HG02884 (cell line): ENCODE measurements around the gene IFI16.

Source experiments
- ATAC-seq: cut with Tn5 transposase; IDR thresholded peaks from one replicate; pipeline ENCODE4 v1.9.1; 2021; ENCODE audit warnings: mild to moderate bottlenecking, moderate library complexity; ENCODE audit not compliant: unreplicated experiment

Gene IFI16

DNA sequence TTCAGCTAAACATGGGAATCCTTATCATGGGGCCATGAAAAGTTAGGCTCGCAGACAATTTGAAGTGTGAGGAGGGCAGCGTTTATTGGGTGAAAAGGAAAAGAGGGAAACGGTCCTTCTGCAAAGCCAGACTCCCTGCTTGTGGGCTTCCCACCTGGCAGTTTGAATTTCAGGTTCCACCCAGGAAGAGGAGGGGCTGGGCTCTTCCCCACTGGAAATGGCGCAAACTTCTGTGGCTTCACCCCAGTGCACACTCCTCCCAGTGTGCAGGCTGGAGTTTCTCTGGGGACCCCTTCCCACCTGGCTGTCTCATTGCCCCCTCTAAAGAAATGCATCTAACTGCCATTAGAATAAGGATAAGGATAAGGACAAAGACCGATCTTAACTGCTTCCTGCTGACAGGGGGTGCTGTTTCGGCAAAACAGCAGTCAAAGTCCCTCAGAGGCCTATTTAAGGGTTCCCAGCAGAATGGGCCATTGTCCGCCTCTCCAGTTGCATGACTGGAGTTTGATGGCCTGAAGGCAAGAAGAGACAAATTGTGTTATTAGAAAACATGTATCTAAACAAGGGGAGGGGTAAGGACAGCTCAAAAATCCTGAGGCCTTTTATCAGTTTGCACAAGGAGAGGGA is 46.5 kb downstream of the IFI16 start:
- no peak for ATAC-seq

DNA sequence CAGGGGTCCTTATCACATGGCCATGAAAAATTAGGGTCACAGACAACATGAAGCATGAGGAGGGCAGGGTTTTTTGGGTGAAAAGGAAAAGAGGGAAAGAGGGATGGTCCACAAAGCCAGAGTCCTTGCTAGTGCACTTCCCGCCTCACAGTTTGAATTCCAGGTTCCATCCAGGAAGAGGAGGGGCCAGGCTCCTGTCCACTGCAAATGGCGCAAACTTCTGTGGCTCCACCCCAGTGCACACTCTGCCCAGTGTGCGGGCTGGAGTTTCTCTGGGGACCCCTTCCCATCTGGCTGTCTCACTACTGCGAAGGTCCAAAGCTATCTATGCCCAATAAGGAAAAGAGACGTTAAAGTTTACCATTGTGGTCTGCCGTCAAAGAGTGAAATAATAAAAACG is 49.0 kb downstream of the IFI16 start:
- no peak for ATAC-seq

DNA sequence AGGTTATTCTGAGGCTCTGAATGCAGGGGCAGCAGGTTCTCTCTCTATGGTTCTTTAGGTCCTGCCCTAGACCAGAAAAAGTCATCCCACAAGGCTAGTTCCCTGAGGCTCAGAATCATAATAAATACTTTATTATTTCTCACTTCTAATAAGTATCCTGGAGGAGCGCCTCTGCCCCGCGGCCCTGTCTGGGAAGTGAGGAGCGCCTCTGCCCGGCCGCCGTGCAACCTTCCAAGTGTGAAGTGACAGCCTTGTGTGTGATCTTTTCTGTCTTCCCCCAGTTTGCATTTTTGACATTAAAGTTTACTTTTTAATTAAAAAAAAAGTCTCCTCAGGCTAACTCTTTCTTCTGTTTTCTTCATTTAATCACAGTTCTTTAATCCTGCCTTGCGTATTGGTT is 55.4 kb downstream of the IFI16 start:
- no peak for ATAC-seq

DNA sequence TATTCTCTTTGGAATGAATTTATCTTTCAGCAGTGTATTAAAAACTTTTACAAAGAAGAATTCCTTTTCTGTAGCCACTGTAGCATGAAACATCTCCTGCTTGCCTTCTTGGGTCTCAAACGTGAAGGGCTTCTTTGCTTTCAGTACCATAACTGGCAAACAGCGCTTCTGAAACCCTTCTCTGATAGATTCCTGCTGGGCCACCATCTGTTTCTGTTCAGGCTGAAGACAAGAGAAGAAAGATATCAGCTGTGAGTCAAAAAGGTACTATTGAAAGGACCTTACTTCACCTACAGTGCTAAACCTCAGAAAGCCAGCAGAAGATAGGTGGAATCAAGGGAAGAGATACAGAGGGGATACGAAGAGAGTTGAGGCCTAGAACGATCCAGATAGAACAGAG is 56.4 kb downstream of the IFI16 start:
- no peak for ATAC-seq

DNA sequence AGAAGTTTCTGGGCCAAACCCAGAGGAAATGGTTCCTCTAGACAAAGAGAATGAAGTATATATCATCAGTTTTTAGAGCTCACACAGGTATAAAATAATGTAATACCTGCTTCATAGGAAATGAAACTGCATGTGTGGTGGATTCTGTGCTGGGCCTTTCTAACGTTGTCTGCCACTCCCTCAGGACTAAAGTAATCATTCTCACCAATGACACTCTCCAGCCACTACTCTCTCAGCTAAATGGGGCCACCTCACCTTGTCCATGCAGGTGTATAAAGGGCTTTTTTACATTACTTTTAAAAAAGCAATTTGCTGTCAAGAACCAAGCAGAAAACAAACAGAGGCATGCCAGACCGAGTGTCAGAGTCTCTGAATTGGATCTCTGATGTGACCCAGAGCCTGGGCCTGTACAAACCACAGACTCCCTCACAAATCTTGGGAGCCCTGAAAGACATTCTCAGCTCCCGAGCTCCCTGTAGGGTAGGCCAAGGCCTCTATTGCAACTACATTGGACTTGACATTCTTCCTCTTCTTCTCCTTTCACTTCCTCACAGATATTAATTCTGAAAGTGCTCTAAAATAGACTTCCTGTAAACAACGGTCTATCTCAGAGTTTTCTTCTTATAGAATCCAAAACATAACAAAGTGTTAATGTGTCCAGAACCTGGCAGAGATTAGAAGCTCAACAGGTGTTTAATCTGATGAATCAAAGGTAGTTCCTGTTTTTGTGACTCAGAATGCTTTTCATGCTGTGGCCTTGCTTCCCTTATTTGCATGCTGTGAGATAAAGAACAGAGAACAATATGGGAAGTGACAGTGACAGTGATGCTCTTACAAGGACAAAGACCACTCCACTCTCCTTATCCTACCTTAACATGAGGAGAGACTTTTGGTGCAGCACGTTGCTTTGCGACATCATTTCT is 58.3 kb downstream of the IFI16 start:
- ATAC-seq = peak; percentile 84

DNA sequence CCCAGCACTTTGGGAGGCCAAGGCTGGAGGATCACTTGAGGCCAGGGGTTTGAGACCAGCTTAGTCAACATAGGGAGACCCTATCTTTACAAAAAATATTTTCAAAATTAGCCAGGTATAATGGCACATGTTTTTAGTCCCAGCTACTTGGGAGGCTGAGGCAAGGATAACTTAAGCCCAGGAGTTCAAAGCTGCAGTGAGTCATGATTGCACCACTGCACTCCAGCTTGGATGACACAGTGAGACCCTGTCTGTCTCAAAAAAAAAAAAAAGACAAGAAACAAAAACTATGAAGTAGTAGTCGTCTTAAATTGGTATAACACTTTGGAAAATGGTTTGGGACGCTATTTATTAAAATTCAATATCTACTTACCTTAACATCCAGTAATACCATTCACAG is 59.2 kb downstream of the IFI16 start:
- no peak for ATAC-seq

DNA sequence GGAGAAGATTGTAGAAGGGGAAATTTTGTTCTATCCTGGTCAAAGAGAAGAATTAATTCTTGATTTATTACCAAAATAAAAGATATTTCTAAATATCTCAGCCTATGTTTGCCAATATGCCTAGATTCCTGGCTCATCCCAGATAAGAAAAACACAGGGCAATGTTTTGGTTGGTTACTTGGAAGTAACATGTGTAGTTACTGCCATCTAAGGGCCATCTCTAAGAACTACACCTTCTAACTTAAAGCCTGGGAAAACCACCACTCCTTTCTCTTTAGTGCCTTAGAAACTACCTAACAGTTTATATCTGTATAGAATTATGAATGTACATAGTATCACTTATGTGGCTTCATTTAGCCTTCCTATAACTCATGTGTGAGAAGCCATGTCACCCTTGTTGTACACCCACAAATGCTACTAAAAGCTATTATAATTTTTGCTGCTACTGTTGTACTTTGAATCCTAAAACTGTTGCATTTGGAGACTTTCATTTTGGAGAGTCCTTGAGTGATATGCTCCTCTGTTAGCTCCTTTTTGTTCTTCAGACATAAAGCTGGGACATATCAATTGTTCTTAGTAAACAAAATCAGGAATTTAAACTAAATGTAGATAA is 62.4 kb downstream of the IFI16 start:
- ATAC-seq = no peak

DNA sequence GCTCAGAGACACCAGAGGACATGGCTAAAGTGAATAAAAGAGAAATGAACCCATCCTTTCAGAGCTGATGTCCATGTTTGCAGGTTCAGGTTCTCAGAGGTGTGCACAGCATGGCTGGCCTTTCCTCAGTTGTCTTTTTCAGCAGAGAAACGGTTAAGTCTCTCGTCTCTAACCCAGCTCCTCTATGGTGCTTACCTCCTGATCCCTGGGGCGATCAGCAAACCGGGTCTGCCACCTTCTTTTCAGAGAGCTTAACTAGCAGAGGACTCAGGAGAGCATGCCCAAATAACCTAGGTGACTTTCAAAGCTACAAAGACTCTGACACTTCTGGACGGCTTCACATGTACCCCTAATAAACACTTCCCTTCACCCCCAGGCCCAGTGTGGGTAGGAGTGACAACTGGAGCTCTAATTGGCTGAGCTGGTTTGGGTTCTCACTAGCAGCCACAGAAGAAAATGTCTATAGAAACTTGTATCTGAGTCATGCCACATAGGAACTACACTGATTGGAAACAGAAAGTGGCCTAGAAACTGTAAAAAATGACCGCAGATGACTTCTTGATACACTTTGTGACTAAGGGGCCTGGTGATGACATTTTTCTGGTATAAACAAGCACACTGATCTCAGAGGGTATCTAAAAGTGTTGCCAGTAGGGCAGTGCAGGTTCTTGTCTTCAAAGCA is 66.9 kb downstream of the IFI16 start, which contains the start of gene AIM2:
Gene AIM2 (minus strand): TSS at position 329 of the 682 bp plus-strand sequence. CDS start 3,267 bp downstream, outside the sequence.
- ATAC-seq = peak; percentile 80

DNA sequence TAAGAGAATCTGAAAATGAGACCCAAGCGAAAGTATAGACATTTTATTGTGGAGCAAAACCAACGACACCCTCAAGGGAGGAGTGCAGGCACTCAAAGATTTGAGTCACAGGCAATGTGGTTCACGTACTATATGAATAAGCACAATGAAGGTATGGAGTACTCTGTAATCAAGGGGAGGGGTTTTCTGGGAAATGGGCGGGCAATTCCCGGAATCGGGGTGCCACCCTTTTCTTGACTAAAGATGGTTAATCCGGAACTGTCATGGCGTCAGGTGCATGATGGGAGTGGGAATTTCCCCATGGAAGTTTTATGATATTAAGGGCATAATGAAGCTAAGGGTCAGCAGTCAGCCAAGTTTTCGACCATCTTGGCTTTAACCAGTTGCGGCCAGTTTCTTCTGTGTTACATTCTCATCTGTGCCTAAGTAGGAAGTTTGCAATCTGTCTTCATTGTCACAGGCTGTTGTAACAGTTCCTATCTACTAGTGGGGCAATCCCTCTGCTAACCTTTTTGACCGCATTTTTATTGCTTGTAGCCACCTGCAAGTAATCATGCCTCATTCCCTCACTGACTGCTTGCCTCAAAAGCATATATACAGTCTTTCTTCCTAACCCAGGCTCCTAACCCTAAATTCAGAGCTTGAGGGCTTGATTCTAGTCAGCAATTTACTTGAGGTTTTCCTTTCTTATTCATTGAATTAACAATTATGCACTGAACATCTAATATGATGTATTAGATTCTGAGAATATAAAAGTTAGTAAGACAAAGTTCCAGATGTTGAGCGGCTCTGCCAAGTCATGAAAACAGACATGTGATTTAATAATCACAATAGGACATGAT is 67.6 kb downstream of the IFI16 start:
- peak; percentile 73 for ATAC-seq

DNA sequence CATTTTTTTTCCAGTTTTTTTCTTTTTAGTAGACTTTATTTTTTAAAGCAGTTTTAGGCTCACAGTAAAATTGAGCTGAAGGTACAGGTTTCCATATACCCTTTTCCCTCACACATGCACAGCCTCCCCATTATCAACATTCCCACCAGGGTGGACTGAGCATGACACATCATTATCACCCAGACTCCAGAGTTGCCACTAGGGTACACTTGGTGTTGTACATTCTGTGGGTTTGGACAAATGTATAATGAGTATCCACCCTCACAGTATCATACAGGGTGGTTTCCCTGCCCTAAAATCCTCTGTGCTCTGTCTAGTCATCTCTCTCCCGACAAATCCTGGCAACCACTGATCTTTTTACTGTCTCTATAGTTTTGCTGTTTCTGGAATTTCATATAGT is 69.8 kb downstream of the IFI16 start:
- ATAC-seq = no peak

DNA sequence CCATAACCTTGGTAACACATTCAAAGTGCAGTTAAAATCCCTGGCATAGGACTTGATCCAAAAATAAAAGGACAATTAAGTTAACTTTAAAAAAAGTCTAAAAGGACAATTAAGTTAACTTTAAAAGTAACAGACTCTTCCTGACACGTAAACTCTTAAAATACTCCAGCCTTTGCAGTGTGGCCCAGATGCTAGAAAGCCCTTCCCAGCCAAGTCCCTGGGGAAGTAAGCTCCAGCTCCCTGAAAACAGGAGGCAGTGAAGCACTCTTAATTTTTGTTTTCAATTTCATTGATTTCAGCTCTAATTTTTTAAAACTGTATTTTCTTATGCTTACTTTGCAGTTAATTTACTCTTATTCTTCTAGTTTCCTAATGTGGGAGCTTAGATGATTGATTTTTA is 71.9 kb downstream of the IFI16 start:
- ATAC-seq = no peak

DNA sequence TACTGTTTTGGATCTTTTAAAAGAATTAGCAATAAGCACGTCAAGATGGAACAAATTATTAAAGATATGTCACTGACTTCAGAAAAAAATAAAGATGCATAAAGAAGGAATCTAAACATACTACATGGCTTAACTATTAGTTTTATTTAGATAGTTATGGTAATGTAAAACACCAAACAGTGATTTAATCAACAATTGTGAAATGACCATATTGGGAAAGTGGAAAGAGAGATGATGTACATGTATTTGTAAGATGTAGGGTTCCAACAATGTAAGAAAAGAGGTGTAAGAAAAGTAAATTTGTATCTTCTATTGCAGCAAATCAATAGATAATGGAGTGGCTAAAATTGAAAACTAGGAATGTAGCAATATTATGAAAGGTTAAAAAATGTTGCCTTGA is 73.3 kb downstream of the IFI16 start:
- ATAC-seq = no peak

DNA sequence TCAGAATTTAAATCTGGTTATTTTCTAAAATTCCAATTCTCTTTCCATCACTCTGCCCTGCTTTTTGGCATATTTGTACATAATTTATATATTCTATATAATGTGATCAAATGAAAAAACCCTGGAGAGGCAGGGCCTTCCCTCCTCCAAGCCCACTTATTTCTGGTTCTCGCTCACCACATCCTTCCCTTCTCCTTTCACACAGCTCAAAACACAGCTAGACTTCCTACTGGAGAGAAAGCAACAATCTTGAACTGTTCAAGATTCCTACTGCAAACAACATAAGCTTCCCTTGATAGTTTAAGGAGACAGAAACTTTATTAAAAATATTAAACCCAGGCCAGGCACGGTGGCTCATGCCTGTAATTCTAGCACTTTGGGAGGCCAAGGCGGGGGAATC is 74.4 kb downstream of the IFI16 start:
- no peak for ATAC-seq

DNA sequence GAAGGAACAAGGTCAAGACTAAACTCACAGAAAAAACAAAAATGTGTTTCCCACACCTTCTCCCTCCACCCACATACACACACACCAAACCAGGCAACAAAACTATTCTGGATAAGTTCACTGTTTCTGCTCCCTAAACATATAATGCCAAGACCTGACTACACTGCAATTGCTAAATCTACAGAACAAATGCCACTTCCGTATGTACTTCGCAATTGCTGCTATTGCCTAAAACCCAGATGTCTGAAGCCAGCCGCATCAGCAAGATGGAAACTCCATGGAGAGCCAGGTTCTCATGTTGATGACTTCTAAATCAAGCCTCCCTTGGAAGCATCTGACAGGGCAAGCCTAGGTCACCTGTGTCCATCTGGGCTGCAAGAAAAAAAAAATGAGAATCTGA is 75.2 kb downstream of the IFI16 start:
- no peak for ATAC-seq

DNA sequence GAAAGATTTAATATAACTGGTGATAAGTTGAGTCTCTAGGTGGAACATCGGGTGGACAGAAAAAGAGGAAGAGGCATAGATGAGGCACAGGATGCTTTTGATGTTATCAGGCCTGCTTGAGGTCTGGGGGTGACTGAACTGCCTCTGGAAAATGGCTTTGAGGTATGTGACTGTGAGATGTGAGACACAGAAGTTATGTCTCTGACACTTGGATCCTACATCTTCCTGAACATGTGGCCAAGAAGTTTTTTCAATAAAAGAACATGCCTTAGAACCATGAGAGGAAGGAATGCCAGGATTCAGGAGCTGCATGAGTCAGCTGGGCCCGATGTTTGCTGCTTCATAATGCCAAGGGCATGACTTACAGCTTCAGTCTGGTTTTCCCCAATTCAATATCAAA is 78.3 kb downstream of the IFI16 start:
- ATAC-seq = no peak

DNA sequence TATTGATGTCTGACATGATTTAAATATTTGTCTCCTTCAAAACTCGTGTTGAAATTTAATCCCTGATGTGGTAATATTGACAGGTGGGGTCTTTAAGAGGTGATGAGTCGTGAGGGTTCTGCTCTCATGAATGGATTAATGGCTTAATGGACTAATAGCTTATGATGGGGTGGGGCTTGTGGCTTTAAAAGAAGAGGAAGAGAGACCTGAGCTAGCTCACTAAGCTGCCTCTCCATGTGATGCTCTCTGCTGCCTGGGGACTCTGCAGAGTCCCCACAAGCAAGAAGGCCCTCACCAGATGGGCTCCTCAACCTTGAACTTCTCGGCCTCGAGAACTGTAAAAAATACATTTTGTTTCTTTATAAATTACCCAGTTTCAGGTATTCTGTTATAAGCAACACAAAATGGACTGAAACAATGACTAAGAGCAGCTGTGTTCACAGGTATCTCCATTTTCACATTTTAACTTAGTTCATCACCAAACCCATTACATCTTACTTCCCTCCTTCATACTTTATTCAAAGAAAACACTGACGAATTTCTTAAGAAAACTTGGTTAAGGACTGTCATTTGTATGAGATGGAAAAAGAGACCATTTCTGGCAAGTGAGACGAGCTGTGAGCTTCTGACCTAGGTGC is 79.0 kb downstream of the IFI16 start:
- ATAC-seq = no peak

DNA sequence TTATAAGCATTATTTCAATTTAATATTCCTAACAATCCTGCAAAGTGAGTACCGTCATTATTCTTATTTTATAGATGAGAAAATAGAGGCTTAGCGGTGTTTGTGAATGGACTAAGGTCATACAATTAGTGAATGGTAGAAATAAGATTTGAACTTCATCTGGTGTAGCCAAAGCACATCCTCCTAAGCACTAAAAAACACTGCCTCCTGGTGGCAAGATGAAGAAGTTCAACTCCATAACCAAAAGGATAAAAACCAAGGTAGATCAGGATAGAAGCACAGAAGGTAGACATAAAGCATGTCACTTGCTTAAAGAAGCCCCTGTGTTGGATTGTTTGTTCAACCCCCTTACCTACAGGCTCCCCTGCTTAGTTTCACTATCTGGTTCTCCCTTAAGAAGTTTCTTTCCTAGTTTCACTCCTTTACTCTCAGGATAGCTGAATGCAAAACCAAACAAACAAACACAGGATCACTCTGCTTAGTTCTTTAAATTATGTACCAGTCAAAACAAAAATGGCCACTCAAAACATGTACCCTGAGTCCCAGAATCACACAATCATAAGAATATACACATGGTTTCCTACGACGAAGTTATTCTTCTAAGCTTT is 79.6 kb downstream of the IFI16 start:
- ATAC-seq = no peak

DNA sequence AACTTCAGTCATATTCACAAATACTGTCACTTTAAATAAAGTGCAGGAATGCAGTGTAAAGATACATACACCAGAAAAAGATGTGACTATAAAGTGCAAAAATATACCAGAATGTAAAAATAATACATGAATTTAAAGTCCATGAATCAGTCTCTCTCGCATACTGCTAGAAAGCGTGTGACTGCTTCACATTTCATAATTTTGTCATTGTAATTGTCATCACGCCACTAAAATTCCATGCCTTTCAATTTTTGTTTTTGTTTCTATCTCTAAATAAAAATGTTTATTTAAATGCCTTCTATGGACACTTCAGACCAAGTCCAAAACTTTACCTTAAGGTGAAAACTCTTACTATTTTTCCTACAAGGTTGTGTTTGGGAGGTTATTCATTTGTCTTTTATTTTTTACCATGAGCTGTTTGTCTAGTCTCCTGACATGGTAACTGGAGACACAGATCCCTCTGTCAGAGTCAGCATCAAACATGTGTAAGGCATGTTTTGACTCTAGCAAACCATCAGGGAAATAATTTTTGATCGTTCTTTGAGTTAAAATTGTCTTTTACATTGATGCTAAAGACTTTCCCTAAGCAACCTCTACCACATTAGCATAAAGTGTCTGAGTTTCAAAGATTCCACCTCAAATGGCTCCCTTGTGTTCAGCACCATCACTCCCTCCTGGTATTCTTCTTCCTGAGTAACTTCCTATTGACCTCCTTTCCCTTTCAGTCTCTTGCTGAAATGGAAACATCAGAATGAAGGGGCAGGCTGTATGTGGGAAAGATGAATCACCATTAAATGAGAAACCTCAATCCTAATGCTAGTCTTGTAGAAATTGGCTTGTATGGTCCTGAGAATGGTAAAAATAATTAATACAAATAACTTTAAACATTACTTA is 80.8 kb downstream of the IFI16 start:
- ATAC-seq = no peak

DNA sequence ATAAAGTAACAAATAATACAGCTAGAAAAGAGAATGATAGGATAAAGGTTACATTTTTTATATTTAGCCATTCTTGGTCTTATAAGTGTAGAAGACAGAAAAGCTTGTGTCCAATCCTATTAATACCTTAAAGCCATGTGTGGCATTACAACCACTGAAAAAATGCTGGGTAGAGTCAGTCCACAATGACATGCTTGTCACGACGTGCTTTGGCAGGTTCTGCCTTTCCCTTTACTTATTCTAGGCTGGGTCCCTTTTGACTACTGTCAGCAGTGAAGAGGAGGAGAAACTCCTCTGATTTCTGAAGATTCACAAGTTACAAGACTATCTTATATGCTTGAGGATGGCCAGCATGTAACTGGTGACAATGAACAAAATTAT is 81.5 kb downstream of the IFI16 start:
- ATAC-seq = no peak
